NCI-H524 (cell line): ENCODE results near the gene RHBDF2.
A peak's percentile ranks its signal among the peaks of the same experiment; 100 is the strongest.
"Not testable (repeated sequence)": the region's sequence is repeated elsewhere in the genome, so short reads cannot be mapped to it uniquely, and the experiment has no call there.

ENCODE experiments used
- DNase-seq, 2 experiments: peaks; one replicate each; lab custom pipeline; 2025; lab: John Stamatoyannopoulos, UW

The RHBDF2 gene

DNA sequence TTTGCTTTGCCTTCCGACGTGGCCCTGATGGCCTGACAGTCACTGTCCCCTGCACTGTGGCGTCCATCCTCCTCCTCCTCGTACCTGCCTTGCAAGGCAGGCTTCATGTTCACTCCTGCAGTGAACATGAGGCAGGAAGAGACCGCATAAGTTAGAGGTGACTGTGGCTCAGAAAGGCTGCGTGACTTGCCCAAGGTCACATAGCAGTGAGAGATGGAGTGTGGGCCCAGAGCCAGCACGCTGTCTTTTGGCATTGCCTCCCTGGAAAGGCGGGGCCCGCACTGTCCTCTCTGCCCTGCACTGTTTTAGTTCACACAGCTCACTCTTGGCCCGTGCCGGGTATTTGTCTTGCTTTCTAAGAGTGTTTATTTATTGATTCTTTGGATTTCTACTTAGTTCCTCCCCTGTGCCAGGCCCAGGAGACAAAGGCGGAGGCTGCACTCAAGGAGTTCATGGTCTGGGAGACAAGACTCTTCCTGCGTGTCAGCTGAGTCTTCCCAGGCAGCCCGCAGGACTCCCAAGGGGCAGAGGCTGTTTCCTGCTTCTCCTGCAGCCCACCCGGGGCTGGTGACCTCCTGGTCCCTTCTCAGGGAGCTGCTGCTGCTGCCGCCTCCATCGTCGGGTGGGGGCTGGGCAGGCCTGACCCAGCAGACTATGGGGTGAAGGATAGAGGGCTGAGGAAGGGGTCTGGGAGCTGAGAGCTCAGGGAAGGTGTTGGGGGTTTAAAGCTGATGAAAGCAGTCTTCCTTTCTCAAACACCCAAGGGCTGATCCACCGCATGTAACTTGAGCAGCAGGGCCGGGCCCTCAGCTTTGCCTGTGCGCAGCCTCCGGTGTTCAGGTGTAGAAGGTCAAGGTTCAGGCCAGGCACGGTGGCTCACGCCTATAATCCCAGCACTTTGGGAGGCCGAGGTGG, 23.6 kb upstream of the RHBDF2 start:
- no peak for DNase-seq

DNA sequence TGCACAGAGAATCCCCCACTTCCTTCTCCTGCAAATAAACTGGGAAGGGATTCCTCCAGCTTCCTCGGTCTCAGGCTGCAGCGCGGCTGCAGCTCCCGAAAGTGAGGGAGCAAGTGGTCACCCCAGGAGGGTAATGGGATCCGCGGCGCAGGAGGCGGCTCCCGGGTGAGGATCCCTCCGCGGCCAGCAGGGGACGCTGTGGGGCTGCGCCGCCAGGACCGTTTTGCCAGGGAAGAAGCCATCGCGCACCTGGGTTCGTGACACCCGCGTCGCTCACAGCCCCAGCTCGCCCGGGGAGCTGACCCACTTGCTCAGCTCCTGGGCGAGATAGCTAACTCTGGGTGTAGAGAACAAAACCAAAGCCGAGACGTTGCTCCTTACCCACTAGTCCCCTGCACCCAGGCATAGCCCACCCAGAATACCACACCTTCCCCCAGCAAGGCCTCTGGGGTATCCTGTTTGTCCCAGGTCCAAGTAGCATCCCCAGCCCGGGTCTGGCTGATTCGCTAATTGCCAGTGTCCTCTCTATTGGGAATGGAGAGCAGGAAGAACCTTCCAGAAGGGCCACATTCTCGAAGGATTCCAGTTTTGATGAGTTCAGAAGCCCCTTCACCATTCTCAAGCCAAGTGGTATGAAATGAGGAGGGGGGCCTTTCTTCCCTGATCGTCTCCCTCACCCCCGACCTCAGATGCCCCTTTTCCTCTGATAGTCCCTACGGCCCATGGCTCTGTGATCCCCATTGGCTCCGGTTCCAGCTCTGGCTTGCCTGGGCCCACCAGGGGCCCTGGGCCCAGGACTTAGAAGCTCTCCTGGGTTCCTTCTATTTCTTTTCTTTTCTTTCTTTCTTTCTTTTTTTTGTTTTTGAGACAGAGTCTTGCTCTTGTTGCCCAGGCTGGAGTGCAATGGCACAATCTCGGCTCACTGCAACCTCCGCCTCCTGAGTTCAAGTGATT, 22.1 kb upstream of the RHBDF2 start:
- peak; percentile 73 to 84 for DNase-seq

DNA sequence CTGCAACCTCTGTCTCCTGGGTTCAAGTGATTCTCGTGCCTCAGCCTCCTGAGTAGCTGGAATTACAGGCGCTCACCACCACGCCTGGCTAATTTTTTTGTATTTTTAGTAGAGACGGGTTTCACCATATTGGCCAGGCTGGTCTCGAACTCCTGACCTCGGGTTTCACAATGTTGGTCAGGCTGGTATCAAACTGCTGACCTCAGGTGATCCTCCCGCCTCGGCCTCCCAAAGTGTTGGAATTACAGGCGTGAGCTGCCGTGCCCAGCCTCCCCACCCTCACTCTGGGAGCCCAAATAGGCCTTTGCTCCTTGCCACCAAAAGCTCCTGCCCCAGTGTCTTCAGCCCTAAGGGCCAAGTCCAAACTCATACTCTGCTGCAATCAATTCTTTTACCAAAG, 20.5 kb upstream of the RHBDF2 start:
- DNase-seq: not testable (repeated sequence)

DNA sequence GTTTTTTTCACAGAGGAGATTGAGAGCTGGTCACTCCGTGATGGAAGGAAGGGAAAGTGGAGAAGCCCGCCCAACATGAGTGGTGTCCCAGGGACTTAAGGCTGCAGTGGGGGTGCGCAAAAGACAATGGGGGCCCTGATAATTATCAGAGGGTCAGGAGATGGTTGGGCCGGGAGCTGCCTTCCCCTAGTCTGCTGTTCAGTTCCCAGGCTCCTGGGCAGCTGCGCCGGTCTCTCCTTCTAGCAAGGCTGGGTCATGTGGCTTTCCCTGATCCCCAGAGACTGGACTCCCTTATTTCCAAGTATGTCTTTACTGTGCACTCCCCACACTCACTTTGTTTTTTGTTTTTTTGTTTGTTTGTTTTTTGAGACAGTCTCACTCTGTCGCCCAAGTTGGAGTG, 20.0 kb upstream of the RHBDF2 start:
- DNase-seq: no peak

DNA sequence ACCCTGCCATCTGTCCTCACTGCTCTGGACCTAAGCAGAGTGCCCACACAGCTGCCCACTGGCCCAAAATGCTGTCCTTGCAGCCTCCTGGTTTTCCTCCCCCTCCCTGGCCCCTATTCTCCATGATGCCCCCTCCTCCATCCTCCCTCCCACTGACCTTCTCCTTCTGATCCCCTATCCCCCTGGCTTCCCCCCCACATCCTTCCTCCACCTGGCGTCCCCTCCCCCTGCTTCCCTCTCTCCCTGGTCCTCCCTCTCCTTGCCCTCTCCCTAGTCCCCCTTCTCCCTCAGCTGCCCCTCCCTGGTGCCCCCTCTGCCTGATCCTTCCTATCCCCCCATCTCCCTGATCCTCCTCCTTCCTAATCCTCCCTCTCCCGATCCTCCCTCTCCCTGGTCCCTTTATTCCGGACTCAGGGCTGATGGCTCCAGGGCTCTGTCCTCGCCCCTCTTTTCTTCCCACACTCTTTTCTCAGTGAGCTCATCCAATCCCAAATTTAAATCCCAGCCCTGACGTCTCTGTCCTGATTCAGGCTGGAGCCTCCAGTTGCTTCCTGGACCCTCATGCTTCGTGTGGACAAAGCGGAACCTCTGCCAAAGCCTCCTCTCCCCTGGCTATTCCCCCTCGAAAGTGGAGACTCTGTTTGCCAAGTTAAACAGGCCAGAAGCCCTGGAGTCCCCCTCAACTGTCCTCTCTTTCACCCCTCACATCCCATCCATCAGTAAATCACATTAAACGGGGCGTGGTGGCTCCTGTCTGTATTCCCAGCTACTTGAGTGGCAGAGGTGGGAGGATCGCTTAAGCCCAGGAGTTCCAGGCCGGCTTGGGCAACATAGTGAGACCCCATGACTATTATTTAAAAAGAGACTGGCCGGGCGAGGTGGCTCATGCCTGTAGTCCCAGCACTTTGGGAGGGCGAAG, 18.1 kb upstream of the RHBDF2 start:
- no peak for DNase-seq

DNA sequence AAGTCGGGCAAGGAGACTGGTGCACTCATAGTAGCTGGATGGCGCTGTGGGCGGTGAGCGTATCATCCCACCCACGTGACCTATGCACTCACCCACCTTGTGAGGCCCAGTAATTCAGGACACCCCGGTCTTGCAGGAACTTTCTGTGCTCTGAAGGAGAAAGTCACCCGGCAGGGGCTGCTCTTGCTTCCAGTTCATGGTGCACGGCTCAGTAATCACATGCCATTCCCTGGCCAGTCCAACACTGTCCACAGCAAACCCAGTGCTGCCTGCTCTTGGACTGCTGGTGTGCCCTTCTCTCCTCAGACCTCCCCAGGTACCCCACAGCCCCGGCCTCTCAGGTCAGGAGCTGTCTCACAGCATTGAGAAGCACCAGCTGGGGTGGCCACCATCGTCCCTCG, 16.4 kb upstream of the RHBDF2 start:
- DNase-seq: no peak

DNA sequence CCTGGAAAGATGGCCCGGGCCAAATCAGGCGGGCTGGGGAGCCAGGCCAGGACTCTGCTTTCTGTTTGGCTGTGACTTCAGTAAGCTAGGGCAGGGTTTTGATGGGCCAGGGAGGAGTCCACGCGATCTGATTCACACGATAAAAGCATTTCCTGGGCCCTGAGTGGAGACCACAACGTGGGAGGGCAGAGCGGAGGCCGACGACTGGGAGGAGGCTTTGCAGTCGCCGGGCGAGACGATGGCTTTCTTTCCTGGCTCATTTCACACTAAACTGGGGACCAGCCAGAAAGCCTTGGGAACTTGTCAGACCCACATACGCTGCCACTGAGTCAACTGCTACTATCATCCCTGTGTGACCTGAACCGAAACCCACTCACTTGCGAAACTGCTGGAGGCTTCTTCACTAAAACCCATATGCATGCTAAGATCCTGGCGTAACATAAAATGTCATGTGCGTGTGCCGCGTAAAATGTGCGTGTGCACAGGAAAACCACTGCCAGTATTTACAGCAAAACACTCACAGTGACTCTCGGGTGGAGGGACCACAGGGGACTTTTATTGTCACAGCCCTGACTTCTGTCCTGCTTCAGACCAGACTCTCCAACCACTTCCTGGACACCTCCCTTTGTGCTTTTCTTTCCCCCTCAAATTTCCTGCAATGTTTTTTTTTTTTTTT, 14.2 kb upstream of the RHBDF2 start:
- DNase-seq: no peak

DNA sequence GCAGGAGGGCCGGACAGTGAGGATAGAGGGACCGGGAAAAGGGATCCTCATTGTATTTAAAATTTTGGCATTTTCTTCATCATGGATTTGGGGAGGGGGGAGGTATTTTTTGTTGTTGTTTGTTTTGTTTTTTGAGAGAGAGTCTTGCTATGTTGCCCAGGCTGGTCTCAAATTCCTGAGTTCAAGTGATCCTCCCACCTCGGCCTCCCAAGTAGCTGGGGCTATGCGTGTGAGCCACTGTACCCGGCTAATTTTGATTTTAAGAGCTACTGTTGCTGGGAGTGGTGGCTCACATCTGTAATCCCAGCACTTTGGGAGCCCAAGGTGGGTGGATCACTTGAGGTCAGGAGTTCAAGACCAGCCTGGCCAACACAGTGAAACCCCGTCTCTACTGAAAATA, 13.1 kb upstream of the RHBDF2 start:
- DNase-seq: not testable (repeated sequence)

DNA sequence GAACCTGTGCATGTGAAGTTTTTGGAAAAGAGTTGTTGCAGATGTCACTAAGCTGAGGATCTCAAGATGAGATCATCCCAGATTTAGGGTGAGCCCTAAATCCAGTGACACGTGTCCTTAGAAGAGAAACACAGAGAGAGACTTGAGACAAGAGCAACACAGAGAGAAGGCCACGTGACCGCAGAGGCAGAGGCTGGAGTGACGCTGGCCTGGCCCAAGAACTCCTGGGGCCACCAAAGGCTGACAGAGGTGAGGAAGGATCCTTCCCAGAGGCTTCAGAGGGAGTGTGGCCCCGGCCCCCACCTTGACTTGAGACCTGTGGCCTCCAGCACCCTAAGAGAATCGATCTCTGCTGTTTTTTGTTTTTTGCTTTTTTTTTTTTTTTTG, 12.1 kb upstream of the RHBDF2 start:
- DNase-seq: no peak

DNA sequence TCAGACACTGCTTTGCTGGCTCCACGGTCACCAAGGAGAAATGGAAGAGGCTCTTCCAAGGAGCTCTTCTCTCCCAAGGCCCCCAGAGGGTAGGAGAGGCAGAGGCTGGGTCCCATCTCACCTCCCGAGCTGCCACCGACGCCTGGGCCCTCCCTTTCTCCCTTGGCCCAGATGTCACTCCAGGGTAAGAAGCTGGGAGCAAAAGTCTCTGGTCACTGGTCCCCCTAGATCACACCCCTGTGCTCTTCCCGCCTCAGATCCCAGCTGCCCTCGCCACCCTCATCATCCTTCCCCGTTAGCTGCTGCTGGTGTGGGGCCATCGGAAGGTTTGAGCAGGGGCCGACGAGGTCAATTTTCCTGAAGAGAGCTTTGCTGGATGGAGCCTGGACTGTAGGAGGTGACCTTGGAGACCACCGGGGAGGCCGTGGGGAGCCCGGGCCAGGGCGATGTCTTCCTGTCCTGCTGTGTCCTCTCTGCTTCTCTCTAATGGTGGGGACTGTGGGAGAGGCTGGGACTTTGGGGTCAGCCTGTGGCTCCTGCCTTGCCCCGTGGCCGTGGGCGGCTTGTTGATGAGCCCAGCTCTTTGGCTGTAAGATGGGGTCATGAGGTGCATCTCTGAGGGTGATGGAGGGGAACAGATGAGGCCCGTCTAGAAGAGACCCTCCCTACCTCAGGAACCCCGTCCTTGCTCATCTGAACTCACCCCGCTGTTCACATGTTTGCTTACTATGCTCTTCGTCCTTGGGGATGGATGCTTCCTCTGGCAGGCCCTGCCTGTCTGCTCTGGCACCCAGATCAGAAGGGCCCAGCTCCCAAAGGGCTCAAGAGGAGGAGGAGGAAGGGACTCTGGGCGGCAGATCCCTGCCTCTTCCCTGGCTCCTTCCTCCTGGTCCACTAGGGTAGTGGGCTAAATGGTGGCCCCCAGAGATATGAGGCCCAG, 11.4 kb upstream of the RHBDF2 start:
- DNase-seq: no peak

DNA sequence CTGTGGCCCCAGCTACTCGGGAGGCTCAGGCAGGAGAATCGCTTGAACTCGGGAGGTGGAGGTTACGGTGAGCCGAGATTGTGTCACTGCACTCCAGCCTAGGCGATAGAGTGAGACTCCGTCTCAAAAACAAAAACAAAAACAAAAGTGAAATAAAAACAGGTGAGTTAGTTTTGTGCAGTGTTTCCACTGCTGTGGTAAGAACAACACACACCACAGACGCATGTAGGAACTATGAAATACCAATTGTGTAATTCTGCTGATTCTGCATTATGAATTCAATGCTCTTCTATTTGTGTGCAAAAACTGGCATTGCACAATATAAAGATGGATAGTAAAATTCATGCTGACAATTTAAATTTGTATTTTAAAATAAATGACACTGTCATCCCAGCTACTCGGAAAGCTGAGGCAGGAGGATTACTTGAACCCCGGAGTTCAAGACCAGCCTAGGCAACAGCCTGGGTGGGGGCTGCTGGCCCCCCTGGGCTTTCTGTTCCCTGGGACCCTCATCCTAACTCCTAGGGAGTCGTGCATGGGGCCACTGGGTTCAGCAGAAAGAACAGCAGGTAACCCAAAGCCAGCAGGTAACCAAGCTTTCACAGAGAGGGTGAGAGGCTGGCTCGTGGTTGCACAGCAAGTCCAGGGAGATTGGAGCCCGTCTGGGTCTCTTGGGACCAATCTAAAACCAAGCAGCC, 10.6 kb upstream of the RHBDF2 start:
- DNase-seq: no peak

DNA sequence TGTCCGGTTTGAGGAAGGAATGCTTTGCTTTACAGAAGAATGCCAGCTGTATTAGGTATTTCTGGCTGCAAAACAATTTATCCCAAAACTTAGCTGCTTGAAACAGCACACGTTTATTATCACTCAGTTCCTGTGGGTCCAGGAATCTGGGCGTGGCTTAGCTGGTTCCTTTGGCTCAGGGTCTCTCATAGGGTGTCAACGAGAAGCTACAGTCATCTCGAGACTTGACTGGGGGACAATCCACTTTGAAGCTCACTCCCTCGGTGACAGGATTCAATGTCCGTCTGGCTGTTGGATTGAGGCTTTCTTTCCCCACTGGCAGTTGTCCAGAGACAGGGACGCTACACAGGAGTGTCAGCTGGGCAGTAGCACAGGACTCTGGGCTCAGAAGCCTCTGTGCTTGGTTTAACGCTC, 9.6 kb upstream of the RHBDF2 start:
- no peak for DNase-seq

DNA sequence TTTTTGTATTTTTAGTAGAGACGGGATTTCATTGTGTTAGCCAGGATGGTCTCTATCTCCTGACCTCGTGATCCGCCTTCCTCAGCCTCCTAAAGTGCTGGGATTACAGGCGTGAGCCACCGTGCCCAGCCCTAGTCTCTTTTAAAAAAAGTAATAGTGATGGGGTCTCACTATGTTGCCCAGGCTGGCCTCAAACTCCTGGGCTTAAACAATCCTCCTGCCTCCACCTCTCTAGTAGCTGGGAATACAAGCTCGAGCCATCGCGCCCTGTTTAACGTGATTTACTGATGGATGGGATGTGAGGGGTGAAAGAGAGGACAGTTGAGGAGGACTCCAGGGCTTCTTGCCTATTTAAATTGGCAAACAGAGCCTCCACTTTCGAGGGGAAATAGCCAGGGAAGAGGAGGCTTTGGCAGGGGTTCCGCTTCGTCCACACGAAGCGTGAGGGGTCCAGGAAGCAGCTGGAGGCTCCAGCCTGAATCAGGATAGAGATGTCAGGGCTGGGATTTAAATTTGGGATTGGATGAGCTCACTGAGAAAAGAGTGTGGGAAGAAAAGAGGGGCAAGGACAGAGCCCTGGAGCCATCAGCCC, 7.3 kb upstream of the RHBDF2 start:
- not testable (repeated sequence) for DNase-seq

DNA sequence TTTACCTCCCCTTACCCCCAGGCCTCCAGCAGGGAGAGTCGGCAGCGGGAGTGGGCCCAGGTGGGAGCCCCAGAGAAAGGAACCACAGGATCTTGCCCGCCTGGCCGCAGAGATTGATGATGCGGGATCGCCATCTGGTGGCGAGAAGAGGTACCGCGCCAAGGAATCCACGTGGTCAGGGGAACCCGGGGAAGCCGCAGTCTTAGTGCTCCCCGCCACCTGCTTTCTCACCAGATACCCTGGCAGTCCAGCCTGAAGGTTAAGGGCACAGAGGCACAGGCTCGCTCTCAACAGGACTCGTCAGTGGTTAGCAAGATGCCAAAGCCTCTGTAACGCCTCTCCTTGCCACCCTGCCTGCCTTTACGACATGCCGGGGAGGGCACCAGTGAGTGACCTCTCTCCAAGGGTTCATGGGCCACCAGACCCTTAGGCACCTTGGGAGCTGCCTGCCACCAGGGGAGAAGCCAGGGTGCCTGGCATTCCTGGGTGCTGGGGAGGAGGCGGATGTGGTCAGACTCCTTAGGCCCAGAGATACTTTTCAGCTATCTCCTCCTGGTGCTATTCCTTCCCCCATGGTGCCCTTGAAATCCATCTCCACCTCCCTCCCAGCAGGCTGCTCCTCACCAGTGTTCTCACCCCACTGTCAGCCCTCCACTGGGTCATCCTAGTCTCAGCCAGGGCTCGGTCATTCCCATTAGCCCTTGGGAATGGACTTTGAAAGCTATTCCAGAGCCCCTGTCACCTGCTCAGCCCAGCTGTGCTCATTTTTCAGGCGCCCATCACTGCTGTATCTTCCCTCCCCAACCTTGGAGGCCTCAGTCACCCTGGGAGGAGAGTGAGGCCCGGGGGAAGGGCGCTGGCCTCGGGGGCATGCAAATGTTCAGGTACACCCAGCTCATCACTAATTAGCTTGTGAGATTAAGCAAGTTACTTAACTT, 5.5 kb upstream of the RHBDF2 start:
- peak; percentile 85 to 94 for DNase-seq

DNA sequence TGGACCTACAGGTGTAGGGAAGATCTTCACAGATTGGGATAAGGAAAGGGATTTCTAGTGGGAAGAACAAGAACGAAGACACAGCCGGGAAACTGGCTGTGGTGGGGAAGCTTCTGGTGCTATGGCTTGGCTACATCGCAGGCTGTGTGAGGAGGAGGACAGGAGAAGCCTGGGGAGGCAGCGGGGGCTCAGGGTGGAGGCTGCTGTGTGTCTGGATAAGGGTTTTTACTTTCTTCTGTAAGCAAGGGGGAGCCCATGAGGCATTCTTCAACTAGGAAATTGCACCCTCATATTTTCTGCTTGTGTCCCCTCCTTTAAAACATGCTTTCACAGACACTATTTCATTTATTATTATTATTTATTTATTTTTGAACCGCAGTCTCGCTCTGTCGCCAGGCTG, 2.9 kb upstream of the RHBDF2 start:
- DNase-seq: no peak

DNA sequence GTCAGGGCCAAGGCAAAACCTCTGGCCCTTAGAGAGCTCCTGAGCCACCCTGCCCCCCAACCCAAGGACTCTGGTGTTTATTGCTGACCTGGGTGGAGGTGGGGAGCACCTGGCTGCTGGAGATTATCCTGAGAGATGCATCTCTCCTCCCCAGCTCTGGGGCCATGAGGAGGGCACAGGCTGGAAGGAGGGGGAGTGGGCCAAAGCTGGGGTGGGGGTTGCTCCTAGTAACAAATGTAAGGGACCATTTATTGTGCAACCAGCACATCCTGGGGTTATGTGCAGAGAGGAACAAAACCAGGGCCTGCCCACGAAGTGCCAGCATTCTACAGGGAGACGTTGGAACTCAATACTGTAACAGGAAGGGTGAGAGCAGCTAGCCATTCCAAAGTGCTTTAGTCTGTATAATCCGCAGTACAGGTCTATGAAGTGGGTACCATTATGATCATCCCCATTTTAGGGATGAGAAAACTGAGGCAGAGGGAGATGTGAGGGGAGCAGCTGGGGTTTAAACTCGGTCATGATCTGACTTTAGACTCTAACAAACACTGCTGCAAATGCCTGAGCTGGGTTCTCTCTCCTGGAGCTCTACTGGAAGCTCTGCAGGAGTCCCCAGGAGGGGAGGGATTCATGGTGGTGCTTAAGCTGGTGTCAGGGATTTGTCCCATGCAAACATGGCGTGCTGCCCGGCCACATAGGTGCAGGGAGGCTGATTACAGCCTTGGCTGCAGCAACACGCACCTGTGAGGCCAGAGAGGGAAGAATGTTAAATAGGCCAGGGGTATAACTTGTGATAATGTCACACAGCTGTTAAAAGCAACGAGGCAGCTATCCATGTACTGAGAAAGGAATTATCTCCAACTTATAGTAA, 1.4 kb upstream of the RHBDF2 start:
- DNase-seq: no peak

DNA sequence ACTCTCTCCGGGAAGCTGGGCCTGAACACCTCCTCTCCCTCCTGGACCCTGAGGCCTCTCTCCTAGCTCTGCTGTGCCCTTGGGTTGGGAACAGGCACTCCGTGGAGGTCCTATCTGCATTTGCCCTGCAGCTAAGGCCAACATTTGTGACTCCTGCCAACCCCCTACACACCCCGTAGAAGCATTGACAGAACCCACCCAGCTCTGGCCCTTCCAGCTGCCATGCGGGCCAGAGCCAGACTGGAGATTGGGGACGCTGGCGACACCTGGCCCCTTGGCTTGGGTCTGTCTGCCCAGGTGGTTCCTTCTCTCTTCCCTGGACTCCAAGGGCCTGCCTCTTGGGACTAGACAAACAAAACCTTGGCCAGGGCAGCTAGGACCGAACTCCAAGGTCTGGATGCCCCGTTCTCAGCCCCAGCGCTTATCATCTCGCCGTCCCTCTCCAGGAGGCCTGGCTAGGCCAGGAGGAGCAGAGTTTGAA, 644 bp upstream of the RHBDF2 start:
- DNase-seq: no peak
